ENCODE data around the gene FAM240B. TPM values are rescaled to one million over a fixed set of nuclear protein-coding genes. Genes with fewer than 3 reads are reported as not detected.

FAM240B gene
- total and polyA plus RNA-seq, 10 of the 15 experiments (the other 5 are each of a cell fraction or from before 2014, with no cell fraction given): not detected

- no peak for TF ChIP-seq SIX5 (IDR thresholded peaks at IDR 0.05; ENCODE audit: low read depth, low read length, severe bottlenecking)
- TF ChIP-seq GABPA (IDR thresholded peaks at IDR 0.05; ENCODE audit: low read depth): no peak
- no peak for TF ChIP-seq ZNF217 (IDR thresholded peaks at IDR 0.05)
- TF ChIP-seq RFX5 (IDR thresholded peaks at IDR 0.05; ENCODE audit: low read depth, low read length): no peak
- TF ChIP-seq BCL11A (IDR thresholded peaks at IDR 0.05; ENCODE audit: low read depth, low read length): peak; percentile 17; the same call in 1 of the 2 replicates
- TF ChIP-seq ZZZ3 (IDR thresholded peaks at IDR 0.05; ENCODE audit: control insufficient read depth, insufficient read length, low read depth): no peak
- TF ChIP-seq PAX5 (IDR thresholded peaks at IDR 0.05; ENCODE audit: borderline replicate concordance, low read depth, low read length): no peak
- peak; percentile 21; the same call in 1 of the 2 replicates for TF ChIP-seq PKNOX1 (IDR thresholded peaks at IDR 0.05)
- no peak for TF ChIP-seq ZNF384 (IDR thresholded peaks at IDR 0.05; ENCODE audit: borderline replicate concordance, low read depth, low read length)
- no peak for TF ChIP-seq USF1 (IDR thresholded peaks at IDR 0.05; ENCODE audit: borderline replicate concordance, extremely low read length, insufficient read depth, low read depth, low read length)
- TF ChIP-seq RCOR1 (conservative IDR thresholded peaks at IDR 0.05; ENCODE audit: low read depth, low read length): no peak
- TF ChIP-seq ATF7 (IDR thresholded peaks at IDR 0.05; ENCODE audit: low read depth): peak; percentile 65; the same call in 1 of the 2 replicates
- no peak for TF ChIP-seq CEBPZ (IDR thresholded peaks at IDR 0.05; ENCODE audit: low read depth, low read length)
- no peak for TF ChIP-seq CTCF (IDR thresholded peaks at IDR 0.05 in 2 of 3, conservative IDR thresholded peaks at IDR 0.05 in 1 of 3; ENCODE audit: control insufficient read depth in 2 of 3, extremely low read depth in 1 of 3, insufficient read depth in 1 of 3, low read depth in 3 of 3, low read length in 3 of 3)
- TF ChIP-seq CUX1 (IDR thresholded peaks at IDR 0.05; ENCODE audit: insufficient replicate concordance, low read depth, low read length): no peak
Measured at GRCh38 chr9:38651400-38652042, 68.4 kb downstream of the FAM240B start (continued).
